ENCODE measurements around the gene P2RY8.
"Not testable (repeated sequence)": the region's sequence is repeated elsewhere in the genome, so short reads cannot be mapped to it uniquely, and the experiment has no call there.

Gene P2RY8

GRCh38 chrX:1475481-1475880 lies 61.5 kb downstream of the P2RY8 start:
- no peak for DNase-seq (ENCODE audit: low read depth, low spot score)
- H3K4me3 ChIP-seq (ENCODE audit: low read length): no peak overlapping the region

- H3K4me3 ChIP-seq (ENCODE audit: low read length); DNase-seq (ENCODE audit: low read depth, low spot score): not testable (repeated sequence)
These were observed 62.4 kb downstream of the P2RY8 start for GRCh38 chrX:1474593-1474992.

- no peak overlapping the region for H3K4me3 ChIP-seq (ENCODE audit: low read length)
- DNase-seq (ENCODE audit: low read depth, low spot score): no peak
These were observed 64.0 kb downstream of the P2RY8 start for GRCh38 chrX:1472975-1473374.

- peak overlapping the region; percentile 11 for H3K4me3 ChIP-seq (ENCODE audit: low read length)
- peak; percentile 83 for DNase-seq (ENCODE audit: low read depth, low spot score)
These were observed 68.7 kb downstream of the P2RY8 start for GRCh38 chrX:1468250-1468772.

GRCh38 chrX:1466971-1467561 lies 69.9 kb downstream of the P2RY8 start:
- H3K4me3 ChIP-seq (ENCODE audit: low read length): peak overlapping the region; percentile 28
- peak; percentile 81 for DNase-seq (ENCODE audit: low read depth, low spot score)

- H3K4me3 ChIP-seq (ENCODE audit: low read length): no peak overlapping the region
- DNase-seq (ENCODE audit: low read depth, low spot score): no peak
These were observed 70.7 kb downstream of the P2RY8 start for GRCh38 chrX:1466232-1466661.

GRCh38 chrX:1465286-1466231 lies 71.4 kb downstream of the P2RY8 start:
- DNase-seq (ENCODE audit: low read depth, low spot score): no peak
- H3K4me3 ChIP-seq (ENCODE audit: low read length): no peak overlapping the region

- no peak for DNase-seq (ENCODE audit: low read depth, low spot score)
- no peak overlapping the region for H3K4me3 ChIP-seq (ENCODE audit: low read length)
These were observed 72.1 kb downstream of the P2RY8 start for GRCh38 chrX:1464971-1465285.

GRCh38 chrX:1464041-1464970 lies 72.7 kb downstream of the P2RY8 start:
- no peak overlapping the region for H3K4me3 ChIP-seq (ENCODE audit: low read length)
- peak; percentile 71 for DNase-seq (ENCODE audit: low read depth, low spot score)

GRCh38 chrX:1463581-1463980 lies 73.4 kb downstream of the P2RY8 start:
- H3K4me3 ChIP-seq (ENCODE audit: low read length): no peak overlapping the region
- DNase-seq (ENCODE audit: low read depth, low spot score): no peak

GRCh38 chrX:1462596-1463251 lies 74.3 kb downstream of the P2RY8 start:
- no peak overlapping the region for H3K4me3 ChIP-seq (ENCODE audit: low read length)
- DNase-seq (ENCODE audit: low read depth, low spot score): no peak

- no peak overlapping the region for H3K4me3 ChIP-seq (ENCODE audit: low read length)
- DNase-seq (ENCODE audit: low read depth, low spot score): no peak
These were observed 74.9 kb downstream of the P2RY8 start for GRCh38 chrX:1462110-1462509.

- DNase-seq (ENCODE audit: low read depth, low spot score): no peak
- H3K4me3 ChIP-seq (ENCODE audit: low read length): no peak overlapping the region
These were observed 81.1 kb downstream of the P2RY8 start for GRCh38 chrX:1455948-1456280.

GRCh38 chrX:1453951-1454785 lies 82.8 kb downstream of the P2RY8 start:
- DNase-seq (ENCODE audit: low read depth, low spot score): peak; percentile 82
- peak overlapping the region; percentile 18; the same call in 1 of the 2 replicates for H3K4me3 ChIP-seq (ENCODE audit: low read length)

GRCh38 chrX:1453395-1453783 lies 83.6 kb downstream of the P2RY8 start:
- DNase-seq (ENCODE audit: low read depth, low spot score): no peak
- peak overlapping the region; percentile 59 for H3K4me3 ChIP-seq (ENCODE audit: low read length)

GRCh38 chrX:1452516-1453394 lies 84.2 kb downstream of the P2RY8 start, which contains the start of gene ASMTL:
TSS of gene ASMTL (minus strand) at chrX:1452909. CDS start at chrX:1452840, 69 bp downstream.
- peak within 1 kb of the TSS; percentile 83 for H3K4me3 ChIP-seq (ENCODE audit: low read length)
- DNase-seq (ENCODE audit: low read depth, low spot score): peak; percentile 95

All from Jurkat, Clone E6-1 (cell line).